Measurements from ENCODE around the gene DGKH. TPM values are rescaled to one million over a fixed set of nuclear protein-coding genes. Genes with fewer than 3 reads are reported as not detected.
"Not testable (repeated sequence)": the region's sequence is repeated elsewhere in the genome, so short reads cannot be mapped to it uniquely, and the experiment has no call there.

Gene DGKH
- total RNA-seq, 1 donor from 2014 or later = 12.1 TPM

GRCh38 chr13:42225051-42225450, 176.6 kb downstream of the DGKH start:
- no peak for TF ChIP-seq EZH2phosphoT487 (IDR thresholded peaks at IDR 0.05)
- TF ChIP-seq CTCF (IDR thresholded peaks at IDR 0.05) = no peak
- Histone ChIP-seq H3K9ac (no peak overlapping the region), H3K4me2 (no peak overlapping the region), H3K4me3 (no peak overlapping the region), H4K20me1 (ENCODE audit: low read depth) (no peaks in the 10 kb centered on the region), H3K9me3 (ENCODE audit: low read depth) (no peaks in the 10 kb centered on the region), H3K27ac (no peak overlapping the region), H3K36me3 (peaks cover 11% of the 10 kb centered on the region), H3K27me3 (no peaks in the 10 kb centered on the region), H2AFZ (replicated peaks) (no peak overlapping the region), H3K4me1 (no peaks in the 10 kb centered on the region), H3K79me2 (ENCODE audit: low read depth) (no peaks in the 10 kb centered on the region), H3F3A (ENCODE audit: low read depth) (no peaks in the 10 kb centered on the region)
- no peaks in the 10 kb centered on the region for H3K27me3 Mint-ChIP-seq (ENCODE audit: insufficient read depth, low read depth)
- H3K4me3 Mint-ChIP-seq = no peak overlapping the region
- no peaks in the 10 kb centered on the region for H3K9me3 Mint-ChIP-seq
- H3K27ac Mint-ChIP-seq = no peak overlapping the region
- H3K36me3 Mint-ChIP-seq = peaks cover 9% of the 10 kb centered on the region
- DNase-seq (ENCODE audit: low spot score) = no peak
- no peaks in the 10 kb centered on the region for H3K4me1 Mint-ChIP-seq

GRCh38 chr13:42226759-42227158, 178.3 kb downstream of the DGKH start:
- H3K27ac ChIP-seq; H3K4me1 Mint-ChIP-seq; H3K9me3 ChIP-seq (ENCODE audit: low read depth); H3K27me3 Mint-ChIP-seq (ENCODE audit: insufficient read depth, low read depth); H3K27ac Mint-ChIP-seq; H3K27me3 ChIP-seq; H2AFZ ChIP-seq (replicated peaks); H3K4me3 ChIP-seq; H3K4me1 ChIP-seq; H3K9ac ChIP-seq; H3K79me2 ChIP-seq (ENCODE audit: low read depth); H3K4me2 ChIP-seq; DNase-seq (ENCODE audit: low spot score); H3K9me3 Mint-ChIP-seq; H3K4me3 Mint-ChIP-seq; H4K20me1 ChIP-seq (ENCODE audit: low read depth); H3K36me3 Mint-ChIP-seq; H3F3A ChIP-seq (ENCODE audit: low read depth): not testable (repeated sequence)
- peaks cover 11% of the 10 kb centered on the region for H3K36me3 ChIP-seq

- DNase-seq (ENCODE audit: low spot score) = no peak
- Histone ChIP-seq H3K79me2 (ENCODE audit: low read depth) (no peaks in the 10 kb centered on the region), H3F3A (ENCODE audit: low read depth) (no peaks in the 10 kb centered on the region), H2AFZ (replicated peaks) (no peak overlapping the region), H3K27me3 (no peaks in the 10 kb centered on the region), H3K27ac (peak overlapping the region; percentile 46), H3K4me1 (no peaks in the 10 kb centered on the region), H3K9me3 (ENCODE audit: low read depth) (no peaks in the 10 kb centered on the region), H4K20me1 (ENCODE audit: low read depth) (no peaks in the 10 kb centered on the region), H3K9ac (no peak overlapping the region), H3K4me3 (no peak overlapping the region), H3K36me3 (peaks cover 11% of the 10 kb centered on the region), H3K4me2 (no peak overlapping the region)
- H3K4me1 Mint-ChIP-seq = no peaks in the 10 kb centered on the region
- H3K4me3 Mint-ChIP-seq = no peak overlapping the region
- H3K27me3 Mint-ChIP-seq (ENCODE audit: insufficient read depth, low read depth) = no peaks in the 10 kb centered on the region
- peaks cover 9% of the 10 kb centered on the region for H3K36me3 Mint-ChIP-seq
- no peak overlapping the region for H3K27ac Mint-ChIP-seq
- no peaks in the 10 kb centered on the region for H3K9me3 Mint-ChIP-seq
- TF ChIP-seq CTCF (IDR thresholded peaks at IDR 0.05) (no peak), EZH2 (IDR thresholded peaks at IDR 0.05) (no peak)
These were observed 180.1 kb downstream of the DGKH start for GRCh38 chr13:42228527-42228926.

- Mint-ChIP-seq H3K9me3 (no peaks in the 10 kb centered on the region), H3K4me1 (peaks cover under 1% of the 10 kb centered on the region), H3K27me3 (ENCODE audit: insufficient read depth, low read depth) (no peaks in the 10 kb centered on the region), H3K36me3 (peaks cover 9% of the 10 kb centered on the region), H3K4me3 (no peak overlapping the region), H3K27ac (no peak overlapping the region)
- no peaks in the 10 kb centered on the region for H3K4me1 ChIP-seq
- H3F3A ChIP-seq (ENCODE audit: low read depth) = no peaks in the 10 kb centered on the region
- no peak overlapping the region for H3K9ac ChIP-seq
- H3K27me3 ChIP-seq = no peaks in the 10 kb centered on the region
- H3K36me3 ChIP-seq = peaks cover 11% of the 10 kb centered on the region
- peak overlapping the region; percentile 46 for H3K27ac ChIP-seq
- no peaks in the 10 kb centered on the region for H3K79me2 ChIP-seq (ENCODE audit: low read depth)
- no peaks in the 10 kb centered on the region for H4K20me1 ChIP-seq (ENCODE audit: low read depth)
- H3K9me3 ChIP-seq (ENCODE audit: low read depth) = no peaks in the 10 kb centered on the region
- TF ChIP-seq EZH2phosphoT487 (IDR thresholded peaks at IDR 0.05) (no peak), EZH2 (IDR thresholded peaks at IDR 0.05) (no peak), CTCF (IDR thresholded peaks at IDR 0.05) (no peak)
- H3K4me3 ChIP-seq = no peak overlapping the region
- no peak overlapping the region for H3K4me2 ChIP-seq
- no peak for DNase-seq (ENCODE audit: low spot score)
- no peak overlapping the region for H2AFZ ChIP-seq (replicated peaks)
These were observed 180.8 kb downstream of the DGKH start for GRCh38 chr13:42229287-42229686.
